ENCODE data around the gene CCDC157. TPM values are rescaled to one million over a fixed set of nuclear protein-coding genes. Genes with fewer than 3 reads are reported as not detected.

CCDC157 gene
- polyA plus RNA-seq, 1 of the 3 experiments (the other 2 are of a cell fraction), result 5.8 TPM

DNA sequence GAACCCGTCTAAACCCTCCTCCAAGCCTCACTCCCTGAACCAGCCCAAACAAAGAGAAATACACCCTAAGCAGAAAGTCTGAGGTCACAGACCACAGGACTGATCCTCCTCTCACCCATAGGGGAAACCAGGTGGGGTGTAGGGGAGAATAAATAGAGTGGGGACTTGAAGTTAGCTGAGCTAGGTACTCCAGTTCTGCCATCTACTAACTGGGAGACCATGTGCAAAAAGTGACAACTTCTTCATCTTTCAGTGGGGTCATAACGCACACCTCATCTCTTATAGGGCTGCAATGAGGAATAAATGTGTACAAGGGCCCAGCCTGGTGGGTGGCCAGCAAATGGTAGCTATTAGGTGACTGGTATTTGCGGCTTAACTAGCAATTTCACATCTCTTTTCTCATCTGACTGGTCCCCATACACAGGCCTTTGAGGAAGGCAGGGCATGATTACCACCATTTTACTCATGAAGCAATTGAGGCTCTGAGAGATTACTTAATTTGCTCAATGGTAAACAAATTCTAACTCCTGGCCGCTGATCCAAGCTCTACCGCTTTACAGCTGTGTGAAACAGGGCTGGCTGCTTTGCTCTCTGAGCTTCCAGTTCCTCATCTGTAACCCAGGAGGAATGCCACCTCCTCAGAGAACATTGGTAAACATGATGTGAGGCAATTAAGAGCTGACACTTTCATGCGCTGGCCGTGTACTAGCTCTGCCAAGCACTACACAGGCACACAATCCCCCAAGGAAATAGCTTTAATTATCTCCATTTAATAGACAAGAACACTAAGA, 46.7 kb upstream of the CCDC157 start:
- POLR2A ChIA-PET, result no interaction called here
- peak overlapping the region; percentile 73; the same call in 1 of the 2 replicates for H3K4me2 ChIP-seq
- CTCF ChIA-PET, result interaction anchor here (1.5 to 1.8 kb wide), 2 partner anchors 22 to 77 kb away, joined by 4 read pairs; no protein-coding TSS in a partner anchor
- 100% methylated on average over 6 of the region's 7 CpGs for WGBS (ENCODE audit: low lambda C conversion rate)
- DNase-seq, result no peak
- peaks cover 26 to 41% of the 10 kb centered on the region in 2 experiments; a peak in 3 of 4 replicates for H3K4me1 ChIP-seq (ENCODE audit: control insufficient read depth in 1 of 2, insufficient read depth in 2 of 2, low read depth in 1 of 2, low read length in 1 of 2)
- no peaks in the 10 kb centered on the region for H3K9me2 ChIP-seq
- no peak overlapping the region for H3K9ac ChIP-seq
- peaks cover 77% of the 10 kb centered on the region for H3K79me2 ChIP-seq (ENCODE audit: insufficient read depth)
- peaks cover 25% of the 10 kb centered on the region for H3F3A ChIP-seq (replicated peaks; ENCODE audit: insufficient read depth)
- H4K20me1 ChIP-seq (ENCODE audit: insufficient read depth), result peaks cover 68% of the 10 kb centered on the region
- no peaks in the 10 kb centered on the region for H3K36me3 ChIP-seq (replicated peaks in 1 of 2; ENCODE audit: control insufficient read depth in 1 of 2, insufficient read depth in 2 of 2, low read length in 1 of 2)
- TF ChIP-seq FOXM1 (IDR thresholded peaks at IDR 0.05; ENCODE audit: low read depth) (no peak), RXRA (IDR thresholded peaks at IDR 0.05; ENCODE audit: borderline replicate concordance, low read depth) (no peak), RAD21 (IDR thresholded peaks at IDR 0.05; ENCODE audit: low read length) (no peak), NFIC (IDR thresholded peaks at IDR 0.05; ENCODE audit: borderline replicate concordance) (no peak), JUND (IDR thresholded peaks at IDR 0.05) (no peak), FOXJ3 (CRISPR knock-in tag; IDR thresholded peaks at IDR 0.05) (no peak), NRF1 (IDR thresholded peaks at IDR 0.05; ENCODE audit: low read depth, low read length) (no peak), REST (IDR thresholded peaks at IDR 0.05; ENCODE audit: low read depth, low read length) (no peak), GABPA (IDR thresholded peaks at IDR 0.05; ENCODE audit: low read depth) (no peak), MEF2A (IDR thresholded peaks at IDR 0.05; ENCODE audit: borderline replicate concordance, low read depth) (no peak), GATA2 (CRISPR knock-in tag; IDR thresholded peaks at IDR 0.05) (no peak), RFX5 (IDR thresholded peaks at IDR 0.05; ENCODE audit: low read length) (no peak), MAX (IDR thresholded peaks at IDR 0.05; ENCODE audit: low read depth) (no peak), EP300 (IDR thresholded peaks at IDR 0.05; ENCODE audit: borderline replicate concordance in 1 of 2, low read depth in 1 of 2, low read length in 1 of 2) (no peak), TEAD4 (IDR thresholded peaks at IDR 0.05; ENCODE audit: borderline replicate concordance, insufficient read depth) (no peak)
- TF ChIP-seq, protein P1, sequence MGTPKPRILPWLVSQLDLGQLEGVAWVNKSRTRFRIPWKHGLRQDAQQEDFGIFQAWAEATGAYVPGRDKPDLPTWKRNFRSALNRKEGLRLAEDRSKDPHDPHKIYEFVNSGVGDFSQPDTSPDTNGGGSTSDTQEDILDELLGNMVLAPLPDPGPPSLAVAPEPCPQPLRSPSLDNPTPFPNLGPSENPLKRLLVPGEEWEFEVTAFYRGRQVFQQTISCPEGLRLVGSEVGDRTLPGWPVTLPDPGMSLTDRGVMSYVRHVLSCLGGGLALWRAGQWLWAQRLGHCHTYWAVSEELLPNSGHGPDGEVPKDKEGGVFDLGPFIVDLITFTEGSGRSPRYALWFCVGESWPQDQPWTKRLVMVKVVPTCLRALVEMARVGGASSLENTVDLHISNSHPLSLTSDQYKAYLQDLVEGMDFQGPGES (IDR thresholded peaks at IDR 0.05; ENCODE audit: low read depth, low read length), result no peak
- TF ChIP-seq, protein P2, sequence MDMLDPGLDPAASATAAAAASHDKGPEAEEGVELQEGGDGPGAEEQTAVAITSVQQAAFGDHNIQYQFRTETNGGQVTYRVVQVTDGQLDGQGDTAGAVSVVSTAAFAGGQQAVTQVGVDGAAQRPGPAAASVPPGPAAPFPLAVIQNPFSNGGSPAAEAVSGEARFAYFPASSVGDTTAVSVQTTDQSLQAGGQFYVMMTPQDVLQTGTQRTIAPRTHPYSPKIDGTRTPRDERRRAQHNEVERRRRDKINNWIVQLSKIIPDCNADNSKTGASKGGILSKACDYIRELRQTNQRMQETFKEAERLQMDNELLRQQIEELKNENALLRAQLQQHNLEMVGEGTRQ (IDR thresholded peaks at IDR 0.05; ENCODE audit: borderline replicate concordance, low read depth, low read length), result no peak
- no peak overlapping the region for H3K4me3 ChIP-seq (ENCODE audit: low read depth in 2 of 2, low read length in 1 of 2)
- no peaks in the 10 kb centered on the region for H3K27me3 ChIP-seq (ENCODE audit: insufficient read depth)
- no peaks in the 10 kb centered on the region for H3K9me3 ChIP-seq
- H3K27ac ChIP-seq (ENCODE audit: low read depth in 2 of 2, low read length in 1 of 2), result no peak overlapping the region
- H2AFZ ChIP-seq (ENCODE audit: low read depth), result no peak overlapping the region
